Panc1 (cell line): ENCODE data around the gene MTA1. TPM values are rescaled to one million over a fixed set of nuclear protein-coding genes. Genes with fewer than 3 reads are reported as not detected.

Experiments used
- ATAC-seq: fragments of 200-7000 bp; cut with Tn5 transposase; 2 replicates; pipeline ENCODE4 v1.9.1; 2020; ENCODE audit warnings: mild to moderate bottlenecking, moderate library complexity
- BruUV-seq: library from RNA; stranded (reverse); fragments of 400-500 nt; replicated peaks from 2 replicates; lab custom pipeline; 2021; lab: Mats Ljungman, UMichigan
- CTCF ChIA-PET: fragments of 300-600 bp; sonication (Branson Sonifier 250); formaldehyde crosslinking; loops from one replicate; lab custom pipeline; 2022; ENCODE audit warnings: antibody characterized with exemption; lab: Charles Lee
- POLR2A ChIA-PET: fragments of 300-600 bp; sonication (Branson Sonifier 250); formaldehyde crosslinking; loops from one replicate; lab custom pipeline; 2022; ENCODE audit warnings: antibody characterized with exemption; lab: Charles Lee
- DNase-seq: peaks from one replicate; pipeline ENCODE4 v3.0.0-alpha.2; 2010; ENCODE audit warnings: low read depth, low spot score
- H3K27ac ChIP-seq: 2 replicates; pipeline ENCODE4 v1.5.1; 2011; ENCODE audit warnings: mild to moderate bottlenecking, low read length, inconsistent platforms
- H3K27me3 ChIP-seq: fragments of 200-500 bp; sonication (Bioruptor generic); 2 replicates; pipeline ENCODE4 v1.6.0; 2014; ENCODE audit warnings: low read length, inconsistent platforms; ENCODE audit not compliant: control insufficient read depth, insufficient read depth
- H3K36me3 ChIP-seq: fragments of 200-500 bp; sonication (Bioruptor generic); 2 replicates; pipeline ENCODE4 v1.5.1; 2014; ENCODE audit warnings: inconsistent platforms, mild to moderate bottlenecking, low read length, moderate library complexity; ENCODE audit not compliant: control insufficient read depth, insufficient read depth
- H3K4me1 ChIP-seq: 2 replicates; pipeline ENCODE4 v1.5.1; 2011; ENCODE audit warnings: inconsistent platforms, mild to moderate bottlenecking, low read length, moderate library complexity; ENCODE audit not compliant: control insufficient read depth, insufficient read depth
- H3K4me3 ChIP-seq, 2 experiments: 2 replicates each; pipeline ENCODE4 v1.5.1; 2011 to 2012; ENCODE audit warnings: low read depth in 2 of 2, low read length in 2 of 2, mild to moderate bottlenecking in 2 of 2, inconsistent platforms in 1 of 2, moderate library complexity in 1 of 2
- H3K9me3 ChIP-seq: fragments of 200-500 bp; sonication (Bioruptor generic); 2 replicates; pipeline ENCODE4 v1.5.1; 2014; ENCODE audit warnings: low read depth, mild to moderate bottlenecking, inconsistent platforms, low read length, moderate library complexity; ENCODE audit not compliant: control insufficient read depth, insufficient read depth
- POLR2AphosphoS5 ChIP-seq: IDR thresholded peaks from 2 replicates; pipeline ENCODE4 v1.6.1; 2012; ENCODE audit warnings: mild to moderate bottlenecking, low read depth, low read length, moderate library complexity
- SIN3A ChIP-seq: IDR thresholded peaks from 2 replicates; pipeline ENCODE4 v1.6.1; 2012; ENCODE audit warnings: low read depth, mild to moderate bottlenecking, low read length, moderate library complexity, borderline replicate concordance; ENCODE audit not compliant: insufficient read depth
- TCF7L2 ChIP-seq: IDR thresholded peaks from 2 replicates; pipeline ENCODE4 v1.6.1; 2011; ENCODE audit warnings: mild to moderate bottlenecking, low read depth, low read length, inconsistent platforms
- in situ Hi-C: cut with HindIII; loops from 2 replicates; pipeline ENCODE4 v1.10.0; 2016; ENCODE audit warnings: low sequenced_read_pairs, low pct_unique_long_range_greater_than_20kb
- intact Hi-C: fragments of 100-400 bp; cut with micrococcal nuclease; formaldehyde crosslinking; loops from one replicate; pipeline ENCODE4 v1.10.0; 2022; ENCODE audit not compliant: unreplicated experiment
- total RNA-seq: library from RNA; stranded (reverse); gene quantifications from one replicate; pipeline ENCODE4 v1.2.1, GENCODE V29; 2021; ENCODE audit not compliant: unreplicated experiment
- TF ChIP-seq, protein P1 (sequence below), 2 experiments: IDR thresholded peaks; 2 replicates each; pipeline ENCODE4 v1.6.1; 2011 to 2012; ENCODE audit warnings: low read depth in 2 of 2, control low read depth in 1 of 2, low read length in 1 of 2, mild to moderate bottlenecking in 1 of 2, moderate library complexity in 1 of 2; ENCODE audit not compliant: insufficient read depth in 1 of 2
- TF ChIP-seq, protein P2 (sequence below): fragments of 450-650 bp; IDR thresholded peaks from 2 replicates; pipeline ENCODE4 v1.5.1; 2017; ENCODE audit warnings: mild to moderate bottlenecking

MTA1 gene
- total RNA-seq, 1 experiment from 2014 or later, result 105 TPM

GRCh38 chr14:105409364-105409763, 10.3 kb upstream of the MTA1 start:
- intact Hi-C loops (no loop called here), in situ Hi-C loops (no loop called here)
- no peak overlapping the region for H3K27ac ChIP-seq
- no TSS peak for BruUV-seq
- H3K9me3 ChIP-seq, result no peaks in the 10 kb centered on the region
- DNase-seq (no peak), ATAC-seq (no peak)
- ChIA-PET POLR2A (no interaction called here), CTCF (no interaction called here)
- no peak overlapping the region for H3K4me3 ChIP-seq
- H3K4me1 ChIP-seq, result no peaks in the 10 kb centered on the region
- H3K36me3 ChIP-seq, result no peaks in the 10 kb centered on the region
- H3K27me3 ChIP-seq, result no peaks in the 10 kb centered on the region
- TF ChIP-seq SIN3A (no peak), POLR2AphosphoS5 (no peak), TCF7L2 (no peak)
- TF ChIP-seq, protein P1, sequence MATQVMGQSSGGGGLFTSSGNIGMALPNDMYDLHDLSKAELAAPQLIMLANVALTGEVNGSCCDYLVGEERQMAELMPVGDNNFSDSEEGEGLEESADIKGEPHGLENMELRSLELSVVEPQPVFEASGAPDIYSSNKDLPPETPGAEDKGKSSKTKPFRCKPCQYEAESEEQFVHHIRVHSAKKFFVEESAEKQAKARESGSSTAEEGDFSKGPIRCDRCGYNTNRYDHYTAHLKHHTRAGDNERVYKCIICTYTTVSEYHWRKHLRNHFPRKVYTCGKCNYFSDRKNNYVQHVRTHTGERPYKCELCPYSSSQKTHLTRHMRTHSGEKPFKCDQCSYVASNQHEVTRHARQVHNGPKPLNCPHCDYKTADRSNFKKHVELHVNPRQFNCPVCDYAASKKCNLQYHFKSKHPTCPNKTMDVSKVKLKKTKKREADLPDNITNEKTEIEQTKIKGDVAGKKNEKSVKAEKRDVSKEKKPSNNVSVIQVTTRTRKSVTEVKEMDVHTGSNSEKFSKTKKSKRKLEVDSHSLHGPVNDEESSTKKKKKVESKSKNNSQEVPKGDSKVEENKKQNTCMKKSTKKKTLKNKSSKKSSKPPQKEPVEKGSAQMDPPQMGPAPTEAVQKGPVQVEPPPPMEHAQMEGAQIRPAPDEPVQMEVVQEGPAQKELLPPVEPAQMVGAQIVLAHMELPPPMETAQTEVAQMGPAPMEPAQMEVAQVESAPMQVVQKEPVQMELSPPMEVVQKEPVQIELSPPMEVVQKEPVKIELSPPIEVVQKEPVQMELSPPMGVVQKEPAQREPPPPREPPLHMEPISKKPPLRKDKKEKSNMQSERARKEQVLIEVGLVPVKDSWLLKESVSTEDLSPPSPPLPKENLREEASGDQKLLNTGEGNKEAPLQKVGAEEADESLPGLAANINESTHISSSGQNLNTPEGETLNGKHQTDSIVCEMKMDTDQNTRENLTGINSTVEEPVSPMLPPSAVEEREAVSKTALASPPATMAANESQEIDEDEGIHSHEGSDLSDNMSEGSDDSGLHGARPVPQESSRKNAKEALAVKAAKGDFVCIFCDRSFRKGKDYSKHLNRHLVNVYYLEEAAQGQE (IDR thresholded peaks at IDR 0.05; ENCODE audit: insufficient read depth in 1 of 2, low read depth in 2 of 2, low read length in 1 of 2), result no peak
- TF ChIP-seq, protein P2, sequence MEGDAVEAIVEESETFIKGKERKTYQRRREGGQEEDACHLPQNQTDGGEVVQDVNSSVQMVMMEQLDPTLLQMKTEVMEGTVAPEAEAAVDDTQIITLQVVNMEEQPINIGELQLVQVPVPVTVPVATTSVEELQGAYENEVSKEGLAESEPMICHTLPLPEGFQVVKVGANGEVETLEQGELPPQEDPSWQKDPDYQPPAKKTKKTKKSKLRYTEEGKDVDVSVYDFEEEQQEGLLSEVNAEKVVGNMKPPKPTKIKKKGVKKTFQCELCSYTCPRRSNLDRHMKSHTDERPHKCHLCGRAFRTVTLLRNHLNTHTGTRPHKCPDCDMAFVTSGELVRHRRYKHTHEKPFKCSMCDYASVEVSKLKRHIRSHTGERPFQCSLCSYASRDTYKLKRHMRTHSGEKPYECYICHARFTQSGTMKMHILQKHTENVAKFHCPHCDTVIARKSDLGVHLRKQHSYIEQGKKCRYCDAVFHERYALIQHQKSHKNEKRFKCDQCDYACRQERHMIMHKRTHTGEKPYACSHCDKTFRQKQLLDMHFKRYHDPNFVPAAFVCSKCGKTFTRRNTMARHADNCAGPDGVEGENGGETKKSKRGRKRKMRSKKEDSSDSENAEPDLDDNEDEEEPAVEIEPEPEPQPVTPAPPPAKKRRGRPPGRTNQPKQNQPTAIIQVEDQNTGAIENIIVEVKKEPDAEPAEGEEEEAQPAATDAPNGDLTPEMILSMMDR, result no peak

GRCh38 chr14:105410642-105411016, 9.0 kb upstream of the MTA1 start:
- no TSS peak for BruUV-seq
- ChIA-PET CTCF (no interaction called here), POLR2A (interaction anchor here (0.7 kb wide), 1 partner anchor 397 kb away, joined by 3 read pairs; no protein-coding TSS in a partner anchor)
- intact Hi-C loops, result no loop called here
- Histone ChIP-seq H3K4me3 (peak overlapping the region; percentile 27 to 36; a peak in 2 of 4 replicates), H3K27ac (no peak overlapping the region), H3K36me3 (no peaks in the 10 kb centered on the region), H3K4me1 (no peaks in the 10 kb centered on the region), H3K9me3 (no peaks in the 10 kb centered on the region), H3K27me3 (no peaks in the 10 kb centered on the region)
- ATAC-seq (no peak), DNase-seq (no peak)
- in situ Hi-C loops, result no loop called here
- TF ChIP-seq TCF7L2 (no peak), POLR2AphosphoS5 (no peak)
- TF ChIP-seq, protein P2, result no peak
